Naive thymus-derived CD4-positive, alpha-beta T cell (primary cell): ENCODE measurements around the gene TBC1D10B. TPM values are rescaled to one million over a fixed set of nuclear protein-coding genes. Genes with fewer than 3 reads are reported as not detected.

Experiments used
- ATAC-seq: fragments of 150-1000 bp; cut with Tn5 transposase; 2 replicates; pipeline ENCODE4 v1.10.0; 2021; ENCODE audit warnings: mild to moderate bottlenecking, moderate library complexity
- CTCF ChIA-PET: fragments of 350-600 bp; sonication (Branson Sonifier 250); formaldehyde crosslinking; loops from one replicate; lab custom pipeline; 2021; ENCODE audit warnings: antibody characterized with exemption; lab: Charles Lee
- POLR2A ChIA-PET: fragments of 350-600 bp; sonication (Branson Sonifier 250); formaldehyde crosslinking; loops from one replicate; lab custom pipeline; 2021; ENCODE audit warnings: antibody characterized with exemption, inconsistent platforms; lab: Charles Lee
- DNase-seq, 9 donors: peaks; one replicate each; pipeline versions ENCODE4 v3.0.0 to v3.0.0-alpha.2; 2020 to 2022; ENCODE audit warnings: mixed read lengths in 1 of 9
- H3K27ac ChIP-seq: one replicate; pipeline ENCODE4 v1.7.0; 2013; ENCODE audit warnings: mild to moderate bottlenecking, low read depth, low read length, moderate library complexity
- H3K27me3 ChIP-seq, 2 donors: one replicate each; pipeline ENCODE4 v1.7.0; 2013; ENCODE audit warnings: low read length in 2 of 2, mild to moderate bottlenecking in 2 of 2, moderate library complexity in 2 of 2; ENCODE audit not compliant: control insufficient read depth in 2 of 2, insufficient read depth in 2 of 2
- H3K36me3 ChIP-seq, 3 experiments: 1 replicate in 2 of 3; 2 replicates in 1 of 3; pipeline ENCODE4 v1.7.0; 2013; ENCODE audit warnings: low read length in 3 of 3, mild to moderate bottlenecking in 3 of 3, moderate library complexity in 1 of 3; ENCODE audit not compliant: insufficient read depth in 3 of 3, control insufficient read depth in 2 of 3
- H3K4me1 ChIP-seq, 2 donors: one replicate each; pipeline ENCODE4 v1.7.0; 2013; ENCODE audit warnings: low read length in 2 of 2, mild to moderate bottlenecking in 2 of 2, moderate library complexity in 1 of 2; ENCODE audit not compliant: control insufficient read depth in 2 of 2, insufficient read depth in 2 of 2
- H3K4me3 ChIP-seq: 2 replicates; pipeline ENCODE4 v1.7.0; 2013; ENCODE audit warnings: mild to moderate bottlenecking, low read length
- H3K9me3 ChIP-seq, 3 experiments: 1 replicate in 2 of 3; 2 replicates in 1 of 3; pipeline ENCODE4 v1.7.0; 2013; ENCODE audit warnings: low read length in 3 of 3; ENCODE audit not compliant: control insufficient read depth in 2 of 3
- H3K27ac Mint-ChIP-seq, 9 donors: one replicate each; pipeline ENCODE4 v1.8.0; 2020 to 2022; ENCODE audit warnings: mixed read lengths in 9 of 9, mild to moderate bottlenecking in 8 of 9, moderate library complexity in 5 of 9, inconsistent platforms in 2 of 9
- H3K27me3 Mint-ChIP-seq, 5 donors: one replicate each; pipeline ENCODE4 v1.8.0; 2021 to 2022; ENCODE audit warnings: mixed read lengths in 5 of 5, mild to moderate bottlenecking in 1 of 5
- H3K36me3 Mint-ChIP-seq, 5 donors: one replicate each; pipeline ENCODE4 v1.8.0; 2020 to 2022; ENCODE audit warnings: mixed read lengths in 5 of 5, mild to moderate bottlenecking in 3 of 5, inconsistent platforms in 1 of 5
- H3K4me1 Mint-ChIP-seq, 7 donors: one replicate each; pipeline ENCODE4 v1.8.0; 2020 to 2022; ENCODE audit warnings: mixed read lengths in 7 of 7, mild to moderate bottlenecking in 3 of 7, inconsistent platforms in 1 of 7
- H3K4me3 Mint-ChIP-seq, 10 donors: one replicate each; pipeline ENCODE4 v1.8.0; 2020 to 2022; ENCODE audit warnings: mild to moderate bottlenecking in 10 of 10, mixed read lengths in 10 of 10, moderate library complexity in 6 of 10, inconsistent platforms in 2 of 10
- H3K9me3 Mint-ChIP-seq, 11 donors: one replicate each; pipeline ENCODE4 v1.8.0; 2020 to 2022; ENCODE audit warnings: mixed read lengths in 11 of 11, mild to moderate bottlenecking in 4 of 11, inconsistent platforms in 1 of 11, moderate library complexity in 1 of 11
- intact Hi-C, 2 donors: fragments of 100-400 bp; cut with micrococcal nuclease; formaldehyde crosslinking; loops; one replicate each; pipeline ENCODE4 v1.15.1; 2023
- polyA plus RNA-seq, 2 donors: library from polyadenylated mRNA; unstranded; fragments of 300-500 nt; fragmentation: Illumina TruSeq; gene quantifications; one replicate each; pipeline ENCODE4 v1.2.3, GENCODE V29; 2021
- total RNA-seq, 6 experiments: library from RNA in 5 of 6; stranded (reverse) in 5 of 6; gene quantifications; 1 replicate in 5 of 6; 2 replicates in 1 of 6; pipeline ENCODE4 v1.2.3 and lab custom pipeline; 2021 to 2026

TBC1D10B gene
- total and polyA plus RNA-seq, 7 experiments from 2014 or later = 7.6 to 70.0 (median 43.8) TPM

- peaks cover 23 to 26% of the 10 kb centered on the region in 2 donors for H3K4me1 ChIP-seq
- Mint-ChIP-seq H3K27me3 (peaks cover 0 to 3% (median 0%) of the 10 kb centered on the region in 5 donors), H3K9me3 (peaks cover 0 to 2% (median 0%) of the 10 kb centered on the region in 11 donors), H3K27ac (peak overlapping the region; percentile 37 to 90 (median 80)), H3K4me3 (peak overlapping the region; percentile 83 to 92 (median 88)), H3K4me1 (peaks cover 39 to 59% (median 54%) of the 10 kb centered on the region in 7 donors), H3K36me3 (peaks cover 0 to 25% (median 12%) of the 10 kb centered on the region in 5 donors)
- H3K4me3 ChIP-seq = peak overlapping the region; percentile 73
- no peaks in the 10 kb centered on the region for H3K9me3 ChIP-seq
- intact Hi-C loops = loop anchor here in 1 of 2 donors (2.0 kb wide), 1 partner anchor 33 kb away; no protein-coding TSS in a partner anchor
- H3K27ac ChIP-seq = peak overlapping the region; percentile 67
- peaks cover 0 to 23% (median 0%) of the 10 kb centered on the region in 3 experiments for H3K36me3 ChIP-seq
- ChIA-PET CTCF (interaction anchor here (2.8 kb wide), 1 partner anchor 42 kb away, joined by 9 read pairs; no protein-coding TSS in a partner anchor), POLR2A (interaction anchor here (0.6 to 9.3 kb wide), 3 partner anchors 13 to 186 kb away, joined by 3 to 120 read pairs (median 4); partner anchors contain the start of gene SEPTIN1)
- H3K27me3 ChIP-seq = no peaks in the 10 kb centered on the region
- ATAC-seq = no peak
- DNase-seq = no peak
These were observed 2.8 kb downstream of the TBC1D10B start for GRCh38 chr16:30367349-30368009.

GRCh38 chr16:30366511-30366910, 3.8 kb downstream of the TBC1D10B start:
- H3K9me3 ChIP-seq = no peaks in the 10 kb centered on the region
- peaks cover 0 to 28% (median 0%) of the 10 kb centered on the region in 3 experiments for H3K36me3 ChIP-seq
- Mint-ChIP-seq H3K27me3 (peaks cover 0 to 3% (median 0%) of the 10 kb centered on the region in 5 donors), H3K4me1 (peaks cover 32 to 54% (median 46%) of the 10 kb centered on the region in 7 donors), H3K4me3 (peak overlapping the region in 8 of 10 donors; percentile 4 to 92 (median 88)), H3K9me3 (peaks cover 0 to 2% (median 0%) of the 10 kb centered on the region in 11 donors), H3K36me3 (peaks cover 0 to 28% (median 16%) of the 10 kb centered on the region in 5 donors), H3K27ac (peak overlapping the region in 6 of 9 donors; percentile 60 to 88 (median 82))
- POLR2A ChIA-PET = interaction anchor here (1.0 to 9.3 kb wide), 4 partner anchors 14 to 202 kb away, joined by 3 to 120 read pairs (median 4); partner anchors contain the start of gene SEPTIN1
- H3K27me3 ChIP-seq = no peaks in the 10 kb centered on the region
- DNase-seq (no peak), ATAC-seq (no peak)
- H3K4me3 ChIP-seq = no peak overlapping the region
- CTCF ChIA-PET = interaction anchor here (0.7 to 1.9 kb wide), 2 partner anchors 41 to 43 kb away, joined by 3 to 5 read pairs; partner anchors contain the start of gene ZNF771
- intact Hi-C loops = no loop called here
- H3K4me1 ChIP-seq = peaks cover 17 to 25% of the 10 kb centered on the region in 2 donors
- H3K27ac ChIP-seq = no peak overlapping the region

DNA sequence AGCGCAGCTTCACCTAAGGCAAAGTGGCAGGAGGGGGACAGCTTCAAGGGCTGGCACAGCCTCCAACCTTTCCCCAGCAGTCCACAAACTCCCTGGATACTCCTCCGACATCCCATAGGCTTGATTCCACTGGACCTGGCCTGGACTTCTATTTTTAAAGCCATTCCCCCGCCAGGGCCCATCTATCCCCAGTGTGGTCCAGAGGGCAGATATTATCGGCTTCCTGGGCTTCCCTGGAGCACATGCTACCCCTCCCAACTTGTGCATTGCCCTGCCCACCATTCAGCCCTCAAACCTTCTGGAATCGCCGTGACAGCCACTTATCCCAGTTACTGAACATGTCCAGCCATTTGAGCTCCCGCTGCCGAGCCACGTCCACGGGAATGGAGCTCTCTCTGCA, 5.1 kb downstream of the TBC1D10B start:
- peaks cover 27 to 45% (median 38%) of the 10 kb centered on the region in 7 donors for H3K4me1 Mint-ChIP-seq
- H3K4me3 ChIP-seq = no peak overlapping the region
- H3K27me3 ChIP-seq = no peaks in the 10 kb centered on the region
- H3K27me3 Mint-ChIP-seq = no peaks in the 10 kb centered on the region
- ChIA-PET CTCF (interaction anchor here (1.4 to 1.9 kb wide), 2 partner anchors 44 to 264 kb away, joined by 3 to 5 read pairs; no protein-coding TSS in a partner anchor), POLR2A (interaction anchor here (0.7 to 9.3 kb wide), 6 partner anchors 15 to 288 kb away, joined by 3 to 120 read pairs (median 4); partner anchors contain the start of gene SEPTIN1)
- H3K4me3 Mint-ChIP-seq = peak overlapping the region in 1 of 10 donors; percentile 41
- ATAC-seq (no peak), DNase-seq (no peak)
- peaks cover 12 to 21% of the 10 kb centered on the region in 2 donors for H3K4me1 ChIP-seq
- H3K27ac ChIP-seq = no peak overlapping the region
- H3K9me3 Mint-ChIP-seq = no peaks in the 10 kb centered on the region
- peaks cover 0 to 28% (median 0%) of the 10 kb centered on the region in 3 experiments for H3K36me3 ChIP-seq
- no peaks in the 10 kb centered on the region for H3K9me3 ChIP-seq
- peak overlapping the region in 3 of 9 donors; percentile 10 to 65 (median 25) for H3K27ac Mint-ChIP-seq
- peaks cover 4 to 32% (median 20%) of the 10 kb centered on the region in 5 donors for H3K36me3 Mint-ChIP-seq
- intact Hi-C loops = no loop called here

DNA sequence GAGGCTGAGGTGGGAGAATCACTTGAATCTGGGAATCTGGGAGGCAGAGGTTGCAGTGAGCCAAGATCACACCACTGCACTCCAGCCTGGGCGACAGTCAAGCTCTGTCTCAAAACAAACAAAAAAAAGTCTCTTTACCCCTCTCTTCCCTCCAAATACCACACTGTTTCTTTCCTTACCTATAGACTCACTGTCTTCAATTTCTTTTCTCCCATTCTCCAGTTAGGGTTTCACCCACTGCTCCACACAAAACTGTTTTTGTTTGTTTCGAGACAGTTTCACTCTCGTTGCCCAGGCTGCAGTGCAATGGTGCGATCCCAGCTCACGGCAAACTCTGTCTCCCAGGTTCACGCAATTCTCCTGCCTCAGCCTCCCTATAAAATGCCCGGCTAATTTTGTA, 9.1 kb downstream of the TBC1D10B start:
- Histone ChIP-seq H3K36me3 (peaks cover 0 to 60% (median 0%) of the 10 kb centered on the region in 3 experiments), H3K27me3 (no peaks in the 10 kb centered on the region), H3K27ac (no peak overlapping the region), H3K4me1 (peaks cover 0 to 2% of the 10 kb centered on the region in 2 donors), H3K4me3 (no peak overlapping the region), H3K9me3 (no peaks in the 10 kb centered on the region)
- POLR2A ChIA-PET = interaction anchor here (0.6 to 1.1 kb wide), 3 partner anchors 12 to 152 kb away, joined by 3 to 5 read pairs (median 3); no protein-coding TSS in a partner anchor
- intact Hi-C loops = no loop called here
- ATAC-seq (no peak), DNase-seq (no peak)
- CTCF ChIA-PET = no interaction called here
- Mint-ChIP-seq H3K4me3 (peak overlapping the region in 1 of 10 donors; percentile 25), H3K4me1 (peaks cover 8 to 24% (median 16%) of the 10 kb centered on the region in 7 donors), H3K9me3 (no peaks in the 10 kb centered on the region), H3K36me3 (peaks cover 4 to 35% (median 20%) of the 10 kb centered on the region in 5 donors), H3K27ac (peak overlapping the region in 4 of 9 donors; percentile 15 to 70 (median 42)), H3K27me3 (no peaks in the 10 kb centered on the region)

- H3K9me3 Mint-ChIP-seq = no peaks in the 10 kb centered on the region
These were observed 10.5 kb downstream of the TBC1D10B start for GRCh38 chr16:30359871-30360170.

More at GRCh38 chr16:30359871-30360170, 10.5 kb downstream of the TBC1D10B start:
- Histone ChIP-seq H3K9me3 (no peaks in the 10 kb centered on the region), H3K27ac (no peak overlapping the region), H3K4me1 (peaks cover 5 to 7% of the 10 kb centered on the region in 2 donors), H3K27me3 (no peaks in the 10 kb centered on the region), H3K36me3 (peaks cover 0 to 51% (median 0%) of the 10 kb centered on the region in 3 experiments), H3K4me3 (no peak overlapping the region)
- H3K27me3 Mint-ChIP-seq = peaks cover 0 to 2% (median 0%) of the 10 kb centered on the region in 5 donors
- peaks cover 10 to 26% (median 21%) of the 10 kb centered on the region in 7 donors for H3K4me1 Mint-ChIP-seq
- ATAC-seq = no peak
- no peak overlapping the region for H3K4me3 Mint-ChIP-seq
- H3K27ac Mint-ChIP-seq = peak overlapping the region in 2 of 9 donors; percentile 13 to 65
- ChIA-PET CTCF (interaction anchor here (0.9 kb wide), 1 partner anchor 12 kb away, joined by 3 read pairs; no protein-coding TSS in a partner anchor), POLR2A (interaction anchor here (0.9 to 2.2 kb wide), 3 partner anchors 10 to 23 kb away, joined by 3 to 10 read pairs (median 5); partner anchors contain the start of genes SEPTIN1 and TBC1D10B)
- peak in 1 of 9 donors; percentile 2 for DNase-seq
- intact Hi-C loops = no loop called here
- peaks cover 4 to 29% (median 16%) of the 10 kb centered on the region in 5 donors for H3K36me3 Mint-ChIP-seq
